Mononuclear cell (primary cell): ENCODE measurements around the gene MEGF8. TPM values are rescaled to one million over a fixed set of nuclear protein-coding genes. Genes with fewer than 3 reads are reported as not detected.

Experiments used
- H3K27me3 ChIP-seq: 2 replicates; pipeline ENCODE4 v1.6.0; 2011; ENCODE audit warnings: low read length, control low read depth; ENCODE audit not compliant: insufficient read depth
- H3K4me1 ChIP-seq: 2 replicates; pipeline ENCODE4 v1.5.1; 2011; ENCODE audit warnings: mild to moderate bottlenecking, low read length, control low read depth; ENCODE audit not compliant: insufficient read depth
- H3K4me3 ChIP-seq: 2 replicates; pipeline ENCODE4 v1.5.1; 2011; ENCODE audit warnings: mild to moderate bottlenecking, low read length, moderate library complexity
- H3K9me3 ChIP-seq: 2 replicates; pipeline ENCODE4 v1.5.1; 2011; ENCODE audit warnings: low read depth, mild to moderate bottlenecking, control low read depth, low read length
- total RNA-seq: library from RNA; depleted of rRNA; stranded (reverse); fragments of >200 nt; gene quantifications from one replicate; pipeline ENCODE4 v1.2.3, GENCODE V29; 2012

MEGF8 gene
- total RNA-seq, 1 donor: 1.6 TPM

DNA sequence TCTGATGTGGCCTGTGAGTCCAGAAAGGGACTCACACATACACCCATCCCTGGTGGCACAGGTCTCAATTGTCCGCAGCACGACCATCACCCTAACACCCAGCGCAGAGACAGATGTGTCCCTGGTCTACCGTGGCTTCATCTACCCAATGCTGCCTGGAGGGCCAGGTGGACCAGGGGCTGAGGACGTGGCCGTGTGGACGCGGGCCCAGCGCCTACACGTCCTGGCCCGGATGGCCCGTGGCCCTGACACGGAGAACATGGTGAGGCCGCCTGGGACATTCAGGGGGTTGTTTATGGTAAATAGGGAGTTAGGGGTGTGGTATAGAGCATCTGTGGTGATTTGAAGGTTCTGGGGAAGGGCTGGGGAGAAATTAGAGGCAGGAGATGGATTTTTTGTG, 22.8 kb downstream of the MEGF8 start:
- H3K4me1 ChIP-seq: peaks cover 15% of the 10 kb centered on the region
- no peaks in the 10 kb centered on the region for H3K9me3 ChIP-seq
- H3K27me3 ChIP-seq: no peaks in the 10 kb centered on the region
- H3K4me3 ChIP-seq: no peak overlapping the region

- H3K27me3 ChIP-seq: no peaks in the 10 kb centered on the region
- H3K4me1 ChIP-seq: peaks cover 15% of the 10 kb centered on the region
- H3K4me3 ChIP-seq: no peak overlapping the region
- no peaks in the 10 kb centered on the region for H3K9me3 ChIP-seq
These were observed 24.1 kb downstream of the MEGF8 start for GRCh38 chr19:42349378-42350107.

DNA sequence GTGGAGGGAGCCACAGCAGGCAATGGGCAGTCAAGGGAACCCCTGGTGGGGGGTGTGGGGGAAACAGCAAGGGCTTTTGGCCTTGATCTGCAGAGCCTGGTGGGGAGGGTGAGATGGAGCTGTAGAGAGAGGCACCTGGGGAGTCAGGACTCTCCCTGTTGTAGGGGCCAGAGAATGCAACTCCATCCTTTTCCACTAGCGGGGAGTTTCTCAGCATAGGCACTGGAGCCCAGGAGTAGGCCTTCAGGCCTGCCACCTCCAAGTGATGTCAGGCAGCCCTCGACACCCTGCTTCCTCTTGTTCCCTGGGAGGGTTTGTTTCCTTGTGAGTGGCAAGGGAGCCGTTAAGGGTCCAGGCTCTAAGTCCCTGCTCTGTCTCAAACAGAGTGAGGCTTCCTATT, 25.0 kb downstream of the MEGF8 start:
- Histone ChIP-seq H3K4me3 (no peak overlapping the region), H3K4me1 (peaks cover 15% of the 10 kb centered on the region), H3K27me3 (no peaks in the 10 kb centered on the region), H3K9me3 (no peaks in the 10 kb centered on the region)

DNA sequence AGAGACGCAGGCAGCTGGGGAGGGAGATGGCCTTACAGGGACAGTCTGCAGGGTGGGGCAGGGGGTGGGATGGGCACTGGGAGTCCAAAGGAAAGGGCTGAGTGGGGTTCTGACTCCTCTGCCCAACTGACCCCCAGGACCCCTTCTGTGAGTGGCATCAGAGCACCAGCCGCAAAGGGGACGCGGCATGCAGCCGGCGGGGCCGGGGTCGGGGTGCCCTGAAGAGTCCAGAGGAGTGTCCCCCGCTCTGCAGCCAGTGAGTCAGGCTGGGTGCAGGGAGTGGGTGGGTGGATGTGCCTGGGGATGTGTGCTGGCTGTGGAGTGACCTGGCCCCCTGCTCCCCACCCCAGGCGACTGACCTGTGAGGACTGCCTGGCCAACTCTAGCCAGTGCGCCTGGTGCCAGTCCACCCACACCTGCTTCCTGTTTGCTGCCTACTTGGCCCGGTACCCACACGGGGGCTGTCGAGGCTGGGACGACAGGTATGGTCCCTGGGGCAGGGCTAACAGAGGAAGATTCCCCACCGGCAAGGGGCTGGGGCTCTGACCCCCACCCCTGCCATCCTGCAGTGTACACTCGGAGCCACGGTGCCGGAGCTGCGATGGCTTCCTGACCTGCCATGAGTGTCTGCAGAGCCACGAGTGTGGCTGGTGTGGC, 25.8 kb downstream of the MEGF8 start:
- Histone ChIP-seq H3K9me3 (no peaks in the 10 kb centered on the region), H3K4me3 (no peak overlapping the region), H3K27me3 (no peaks in the 10 kb centered on the region), H3K4me1 (peaks cover 15% of the 10 kb centered on the region)

GRCh38 chr19:42352301-42353259, 27.1 kb downstream of the MEGF8 start:
- H3K4me3 ChIP-seq: no peak overlapping the region
- H3K9me3 ChIP-seq: no peaks in the 10 kb centered on the region
- peaks cover 3% of the 10 kb centered on the region for H3K4me1 ChIP-seq
- no peaks in the 10 kb centered on the region for H3K27me3 ChIP-seq

- Histone ChIP-seq H3K4me3 (no peak overlapping the region), H3K4me1 (no peaks in the 10 kb centered on the region), H3K27me3 (no peaks in the 10 kb centered on the region), H3K9me3 (no peaks in the 10 kb centered on the region)
These were observed 28.0 kb downstream of the MEGF8 start for GRCh38 chr19:42353341-42354015.

DNA sequence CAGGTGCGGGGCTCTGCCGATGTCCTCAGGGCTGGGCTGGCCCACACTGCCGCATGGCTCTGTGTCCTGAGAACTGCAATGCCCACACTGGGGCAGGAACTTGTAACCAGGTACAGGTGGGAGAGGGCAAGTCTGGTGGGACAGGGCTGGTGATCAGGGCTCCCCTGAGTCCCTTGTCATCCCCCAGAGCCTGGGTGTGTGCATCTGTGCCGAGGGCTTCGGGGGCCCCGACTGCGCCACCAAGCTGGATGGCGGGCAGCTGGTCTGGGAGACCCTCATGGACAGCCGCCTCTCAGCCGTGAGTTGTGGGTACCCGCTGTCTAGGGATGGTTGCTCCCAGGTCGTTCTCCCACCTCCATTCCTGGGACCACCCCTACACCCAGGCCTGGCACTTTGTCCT, 30.5 kb downstream of the MEGF8 start:
- Histone ChIP-seq H3K27me3 (no peaks in the 10 kb centered on the region), H3K4me1 (no peaks in the 10 kb centered on the region), H3K9me3 (no peaks in the 10 kb centered on the region), H3K4me3 (no peak overlapping the region)

- no peaks in the 10 kb centered on the region for H3K9me3 ChIP-seq
These were observed 31.3 kb downstream of the MEGF8 start for GRCh38 chr19:42356686-42357085.

DNA sequence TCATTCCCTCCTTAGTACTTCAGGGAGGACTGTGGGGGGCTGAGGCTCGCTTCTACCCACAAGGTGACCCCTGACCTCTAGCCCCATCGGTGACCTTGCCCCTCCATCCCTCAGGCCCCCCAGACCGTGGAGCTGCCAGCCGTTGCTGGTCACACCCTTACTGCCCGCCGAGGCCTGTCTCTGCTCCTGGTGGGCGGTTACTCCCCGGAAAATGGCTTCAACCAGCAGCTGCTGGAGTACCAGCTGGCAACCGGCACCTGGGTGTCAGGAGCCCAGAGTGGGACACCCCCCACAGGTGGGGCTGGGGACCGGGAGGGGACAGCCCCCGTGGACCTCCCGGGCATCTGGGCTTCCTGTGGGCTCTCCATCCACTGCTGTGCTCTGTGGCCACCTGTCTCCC, 31.9 kb downstream of the MEGF8 start:
- Histone ChIP-seq H3K4me3 (no peak overlapping the region), H3K27me3 (no peaks in the 10 kb centered on the region), H3K9me3 (no peaks in the 10 kb centered on the region), H3K4me1 (no peaks in the 10 kb centered on the region)

More at GRCh38 chr19:42356686-42357085, 31.3 kb downstream of the MEGF8 start:
- H3K4me3 ChIP-seq: no peak overlapping the region
- H3K4me1 ChIP-seq: no peaks in the 10 kb centered on the region
- H3K27me3 ChIP-seq: no peaks in the 10 kb centered on the region

GRCh38 chr19:42360787-42361544, 35.5 kb downstream of the MEGF8 start:
- H3K4me1 ChIP-seq: peaks cover 11% of the 10 kb centered on the region
- H3K27me3 ChIP-seq: no peaks in the 10 kb centered on the region
- H3K9me3 ChIP-seq: no peaks in the 10 kb centered on the region
- no peak overlapping the region for H3K4me3 ChIP-seq

- no peak overlapping the region for H3K4me3 ChIP-seq
- H3K9me3 ChIP-seq: no peaks in the 10 kb centered on the region
- H3K27me3 ChIP-seq: no peaks in the 10 kb centered on the region
- peaks cover 11% of the 10 kb centered on the region for H3K4me1 ChIP-seq
These were observed 36.1 kb downstream of the MEGF8 start for GRCh38 chr19:42361545-42361910.

- H3K27me3 ChIP-seq: no peaks in the 10 kb centered on the region
These were observed 36.9 kb downstream of the MEGF8 start for GRCh38 chr19:42362342-42362741.

DNA sequence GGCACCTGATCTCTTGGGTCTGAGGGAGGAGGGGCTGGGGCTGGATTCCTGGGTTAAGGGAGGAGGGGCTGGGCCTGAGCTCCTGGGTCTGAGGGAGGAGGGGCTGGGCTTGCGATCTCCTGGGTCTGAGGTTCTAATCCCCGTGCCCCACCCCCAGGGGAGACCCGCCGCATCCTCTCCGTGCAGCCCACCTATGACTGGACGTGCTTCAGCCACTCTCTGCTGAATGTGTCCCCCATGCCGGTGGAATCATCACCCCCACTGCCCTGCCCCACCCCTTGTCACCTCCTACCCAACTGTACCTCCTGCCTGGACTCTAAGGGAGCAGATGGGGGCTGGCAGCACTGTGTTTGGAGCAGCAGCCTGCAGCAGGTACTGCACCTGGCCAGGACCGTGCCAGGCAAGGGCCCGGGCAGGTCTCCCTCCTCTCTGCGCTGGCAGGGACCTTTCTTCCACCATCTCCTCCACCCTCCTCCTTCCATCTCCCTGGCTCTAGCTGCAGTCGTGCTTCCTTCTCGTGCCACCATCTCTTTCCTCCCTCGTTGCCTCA, 37.5 kb downstream of the MEGF8 start:
- Histone ChIP-seq H3K4me1 (peaks cover 11% of the 10 kb centered on the region), H3K27me3 (no peaks in the 10 kb centered on the region), H3K4me3 (no peak overlapping the region), H3K9me3 (no peaks in the 10 kb centered on the region)

More at GRCh38 chr19:42362342-42362741, 36.9 kb downstream of the MEGF8 start:
- no peaks in the 10 kb centered on the region for H3K9me3 ChIP-seq
- no peak overlapping the region for H3K4me3 ChIP-seq
- H3K4me1 ChIP-seq: peaks cover 11% of the 10 kb centered on the region
